HEK293 (cell line): ENCODE measurements around the gene NDUFA9.

Source experiments
- GFI1B ChIP-seq: fragments of 450-650 bp; formaldehyde crosslinking; IDR thresholded peaks from 2 replicates; pipeline ENCODE4 v1.5.1; 2016; ENCODE audit warnings: missing biosample characterization, missing genetic modification characterization
- KLF8 ChIP-seq: fragments of 450-650 bp; formaldehyde crosslinking; IDR thresholded peaks from 2 replicates; pipeline ENCODE4 v1.5.1; 2016; ENCODE audit warnings: missing biosample characterization, missing genetic modification characterization
- PRDM1 ChIP-seq: fragments of 450-650 bp; formaldehyde crosslinking; IDR thresholded peaks from 2 replicates; pipeline ENCODE4; 2016; ENCODE audit warnings: missing biosample characterization, missing genetic modification characterization
- SP7 ChIP-seq: fragments of 450-650 bp; formaldehyde crosslinking; IDR thresholded peaks from 2 replicates; pipeline ENCODE4 v1.5.1; 2016; ENCODE audit warnings: missing biosample characterization, missing genetic modification characterization
- TSHZ1 ChIP-seq: fragments of 450-650 bp; formaldehyde crosslinking; IDR thresholded peaks from 2 replicates; pipeline ENCODE4 v1.5.1; 2016; ENCODE audit warnings: missing biosample characterization, missing genetic modification characterization, borderline replicate concordance
- YY2 ChIP-seq: fragments of 450-650 bp; formaldehyde crosslinking; IDR thresholded peaks from 2 replicates; pipeline ENCODE4 v1.5.1; 2016; ENCODE audit warnings: missing biosample characterization, missing genetic modification characterization
- ZBTB10 ChIP-seq: fragments of 450-650 bp; formaldehyde crosslinking; IDR thresholded peaks from 2 replicates; pipeline ENCODE4 v1.5.1; 2016; ENCODE audit warnings: missing biosample characterization, missing genetic modification characterization
- ZBTB17 ChIP-seq: fragments of 450-650 bp; formaldehyde crosslinking; IDR thresholded peaks from 2 replicates; pipeline ENCODE4 v1.5.1; 2016; ENCODE audit warnings: missing biosample characterization, missing genetic modification characterization
- ZBTB6 ChIP-seq: fragments of 450-650 bp; formaldehyde crosslinking; IDR thresholded peaks from 2 replicates; pipeline ENCODE4 v1.5.1; 2017; ENCODE audit warnings: missing biosample characterization, missing genetic modification characterization
- ZEB2 ChIP-seq: fragments of 450-650 bp; formaldehyde crosslinking; IDR thresholded peaks from 2 replicates; pipeline ENCODE4 v1.5.1; 2016; ENCODE audit warnings: missing biosample characterization, missing genetic modification characterization
- ZFP3 ChIP-seq: fragments of 450-650 bp; formaldehyde crosslinking; IDR thresholded peaks from 2 replicates; pipeline ENCODE4 v1.5.1; 2016; ENCODE audit warnings: low read depth, missing biosample characterization, missing genetic modification characterization
- ZNF24 ChIP-seq: fragments of 450-650 bp; formaldehyde crosslinking; IDR thresholded peaks from 2 replicates; pipeline ENCODE4 v1.5.1; 2016; ENCODE audit warnings: missing biosample characterization, missing genetic modification characterization
- ZNF280C ChIP-seq: fragments of 450-650 bp; formaldehyde crosslinking; IDR thresholded peaks from 2 replicates; pipeline ENCODE4 v1.5.1; 2016; ENCODE audit warnings: missing biosample characterization, missing genetic modification characterization
- ZNF341 ChIP-seq: fragments of 450-650 bp; formaldehyde crosslinking; IDR thresholded peaks from 2 replicates; pipeline ENCODE4; 2016; ENCODE audit warnings: low read depth, missing biosample characterization, missing genetic modification characterization
- ZNF501 ChIP-seq: fragments of 450-650 bp; formaldehyde crosslinking; IDR thresholded peaks from 2 replicates; pipeline ENCODE4 v1.5.1; 2016; ENCODE audit warnings: missing biosample characterization, missing genetic modification characterization
- ZNF514 ChIP-seq: fragments of 450-650 bp; formaldehyde crosslinking; IDR thresholded peaks from 2 replicates; pipeline ENCODE4 v1.5.1; 2016; ENCODE audit warnings: missing biosample characterization, missing genetic modification characterization
- ZNF529 ChIP-seq: fragments of 450-650 bp; formaldehyde crosslinking; IDR thresholded peaks from 2 replicates; pipeline ENCODE4 v1.5.1; 2017; ENCODE audit warnings: missing genetic modification characterization, missing biosample characterization; ENCODE audit not compliant: insufficient replicate concordance
- ZNF561 ChIP-seq: fragments of 450-650 bp; IDR thresholded peaks from 2 replicates; pipeline ENCODE4 v1.5.1; 2018; ENCODE audit warnings: missing biosample characterization, missing genetic modification characterization, borderline replicate concordance
- ZNF600 ChIP-seq: fragments of 450-650 bp; formaldehyde crosslinking; IDR thresholded peaks from 2 replicates; pipeline ENCODE4 v1.5.1; 2016; ENCODE audit warnings: missing biosample characterization, missing genetic modification characterization
- ZNF623 ChIP-seq: fragments of 450-650 bp; formaldehyde crosslinking; IDR thresholded peaks from 2 replicates; pipeline ENCODE4 v1.5.1; 2016; ENCODE audit warnings: missing biosample characterization, missing genetic modification characterization
- ZNF785 ChIP-seq: fragments of 450-650 bp; formaldehyde crosslinking; IDR thresholded peaks from 2 replicates; pipeline ENCODE4 v1.5.1; 2016; ENCODE audit warnings: missing biosample characterization, missing genetic modification characterization
- TF ChIP-seq, protein P1 (sequence below): fragments of 450-650 bp; formaldehyde crosslinking; IDR thresholded peaks from 2 replicates; pipeline ENCODE4 v1.5.1; 2016; ENCODE audit warnings: missing biosample characterization, missing genetic modification characterization

The NDUFA9 gene

GRCh38 chr12:4604684-4605193, 44.2 kb upstream of the NDUFA9 start (continued):
- TF ChIP-seq TSHZ1 (tag by site-specific recombination) (no peak), YY2 (tag by site-specific recombination) (peak; percentile 53; the same call in 1 of the 2 replicates), ZBTB10 (tag by site-specific recombination) (peak; percentile 57; the same call in 1 of the 2 replicates), ZNF24 (0 out of 2 replicates have a peak, but pooled peaks have one; percentile 39), ZNF785 (tag by site-specific recombination) (no peak), ZNF514 (tag by site-specific recombination) (no peak), ZFP3 (tag by site-specific recombination) (no peak), PRDM1 (tag by site-specific recombination) (peak; percentile 86), ZNF529 (tag by site-specific recombination) (no peak), ZBTB17 (peak; percentile 80), ZNF561 (tag by site-specific recombination) (peak; percentile 59; the same call in 1 of the 2 replicates), KLF8 (peak; percentile 28; the same call in 1 of the 2 replicates), ZNF341 (tag by site-specific recombination) (no peak), ZEB2 (tag by site-specific recombination) (peak; percentile 75; the same call in 1 of the 2 replicates), ZNF280C (tag by site-specific recombination) (no peak), GFI1B (tag by site-specific recombination) (no peak), ZNF623 (no peak), ZNF501 (tag by site-specific recombination) (peak; percentile 46; the same call in 1 of the 2 replicates), SP7 (tag by site-specific recombination) (peak; percentile 68), ZNF600 (tag by site-specific recombination) (peak; percentile 96), ZBTB6 (tag by site-specific recombination) (no peak)
- TF ChIP-seq, protein P1, sequence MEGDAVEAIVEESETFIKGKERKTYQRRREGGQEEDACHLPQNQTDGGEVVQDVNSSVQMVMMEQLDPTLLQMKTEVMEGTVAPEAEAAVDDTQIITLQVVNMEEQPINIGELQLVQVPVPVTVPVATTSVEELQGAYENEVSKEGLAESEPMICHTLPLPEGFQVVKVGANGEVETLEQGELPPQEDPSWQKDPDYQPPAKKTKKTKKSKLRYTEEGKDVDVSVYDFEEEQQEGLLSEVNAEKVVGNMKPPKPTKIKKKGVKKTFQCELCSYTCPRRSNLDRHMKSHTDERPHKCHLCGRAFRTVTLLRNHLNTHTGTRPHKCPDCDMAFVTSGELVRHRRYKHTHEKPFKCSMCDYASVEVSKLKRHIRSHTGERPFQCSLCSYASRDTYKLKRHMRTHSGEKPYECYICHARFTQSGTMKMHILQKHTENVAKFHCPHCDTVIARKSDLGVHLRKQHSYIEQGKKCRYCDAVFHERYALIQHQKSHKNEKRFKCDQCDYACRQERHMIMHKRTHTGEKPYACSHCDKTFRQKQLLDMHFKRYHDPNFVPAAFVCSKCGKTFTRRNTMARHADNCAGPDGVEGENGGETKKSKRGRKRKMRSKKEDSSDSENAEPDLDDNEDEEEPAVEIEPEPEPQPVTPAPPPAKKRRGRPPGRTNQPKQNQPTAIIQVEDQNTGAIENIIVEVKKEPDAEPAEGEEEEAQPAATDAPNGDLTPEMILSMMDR (tag by site-specific recombination) = peak; percentile 84
